Type B pancreatic cell (in vitro differentiated cells): Measurements from ENCODE around the gene RABGAP1L. TPM values are rescaled to one million over a fixed set of nuclear protein-coding genes. Genes with fewer than 3 reads are reported as not detected.
"Not testable (repeated sequence)": the region's sequence is repeated elsewhere in the genome, so short reads cannot be mapped to it uniquely, and the experiment has no call there.

Source experiments
- DNase-seq: peaks from one replicate; pipeline ENCODE4 v3.0.0; 2021; ENCODE audit warnings: mixed read lengths; ENCODE audit not compliant: unreplicated experiment; ENCODE audit errors: extremely low spot score
- H3K27ac Mint-ChIP-seq: 2 replicates; pipeline ENCODE4 v1.8.0; 2021; ENCODE audit warnings: mild to moderate bottlenecking, mixed read lengths
- H3K27me3 Mint-ChIP-seq: 2 replicates; pipeline ENCODE4 v1.8.0; 2021; ENCODE audit warnings: mixed read lengths
- H3K36me3 Mint-ChIP-seq: 2 replicates; pipeline ENCODE4 v1.8.0; 2021; ENCODE audit warnings: mixed read lengths
- H3K4me1 Mint-ChIP-seq: one replicate; pipeline ENCODE4 v1.8.0; 2021; ENCODE audit warnings: mixed read lengths; ENCODE audit not compliant: unreplicated experiment
- H3K4me3 Mint-ChIP-seq: 2 replicates; pipeline ENCODE4 v1.8.0; 2021; ENCODE audit warnings: mild to moderate bottlenecking, mixed read lengths
- H3K9me3 Mint-ChIP-seq: 2 replicates; pipeline ENCODE4 v1.8.0; 2021; ENCODE audit warnings: mixed read lengths
- CTCF ChIP-seq: fragments of 200-600 bp; sonication (generic); conservative IDR thresholded peaks from 2 replicates; pipeline ENCODE4 v1.5.0; 2021; ENCODE audit warnings: antibody characterized with exemption, mild to moderate bottlenecking
- total RNA-seq: library from RNA; stranded (reverse); gene quantifications from 2 replicates; pipeline ENCODE4 v1.2.1, GENCODE V29; 2021; ENCODE audit warnings: low replicate concordance

RABGAP1L gene
- total RNA-seq, 1 donor from 2014 or later: 35.6 TPM

- TF ChIP-seq CTCF: no peak
- H3K9me3 Mint-ChIP-seq: no peaks in the 10 kb centered on the region
- H3K4me1 Mint-ChIP-seq: no peaks in the 10 kb centered on the region
- no peaks in the 10 kb centered on the region for H3K27me3 Mint-ChIP-seq
- no peak for DNase-seq
- H3K4me3 Mint-ChIP-seq: no peak overlapping the region
- no peaks in the 10 kb centered on the region for H3K36me3 Mint-ChIP-seq
- H3K27ac Mint-ChIP-seq: no peak overlapping the region
Observed at GRCh38 chr1:174401075-174401474, 241.8 kb downstream of the RABGAP1L start.

- Mint-ChIP-seq H3K27ac (no peak overlapping the region), H3K36me3 (no peaks in the 10 kb centered on the region), H3K4me1 (no peaks in the 10 kb centered on the region), H3K9me3 (no peaks in the 10 kb centered on the region), H3K27me3 (no peaks in the 10 kb centered on the region), H3K4me3 (no peak overlapping the region)
- no peak for DNase-seq
- TF ChIP-seq CTCF: no peak
Observed at GRCh38 chr1:174405219-174405618, 245.9 kb downstream of the RABGAP1L start.

GRCh38 chr1:174406421-174406820 is 247.1 kb downstream of the RABGAP1L start:
- no peak for DNase-seq
- Mint-ChIP-seq H3K9me3 (no peaks in the 10 kb centered on the region), H3K27ac (no peak overlapping the region), H3K4me3 (no peak overlapping the region), H3K27me3 (no peaks in the 10 kb centered on the region), H3K36me3 (no peaks in the 10 kb centered on the region), H3K4me1 (no peaks in the 10 kb centered on the region)
- TF ChIP-seq CTCF: no peak

- no peak for DNase-seq
- Mint-ChIP-seq H3K27ac (no peak overlapping the region), H3K9me3 (no peaks in the 10 kb centered on the region), H3K27me3 (no peaks in the 10 kb centered on the region), H3K4me3 (no peak overlapping the region), H3K36me3 (no peaks in the 10 kb centered on the region), H3K4me1 (no peaks in the 10 kb centered on the region)
- no peak for TF ChIP-seq CTCF
Observed at GRCh38 chr1:174407665-174408064, 248.3 kb downstream of the RABGAP1L start.

GRCh38 chr1:174408146-174408545 is 248.8 kb downstream of the RABGAP1L start:
- DNase-seq: no peak
- Mint-ChIP-seq H3K36me3 (no peaks in the 10 kb centered on the region), H3K27me3 (no peaks in the 10 kb centered on the region), H3K9me3 (no peaks in the 10 kb centered on the region), H3K4me3 (no peak overlapping the region), H3K4me1 (no peaks in the 10 kb centered on the region), H3K27ac (no peak overlapping the region)
- TF ChIP-seq CTCF: no peak

GRCh38 chr1:174409801-174410200 is 250.5 kb downstream of the RABGAP1L start:
- H3K9me3 Mint-ChIP-seq, H3K4me3 Mint-ChIP-seq, H3K36me3 Mint-ChIP-seq, H3K27ac Mint-ChIP-seq, H3K27me3 Mint-ChIP-seq, DNase-seq, H3K4me1 Mint-ChIP-seq: not testable (repeated sequence)
